ENCODE data around the gene ACVRL1.

Gene ACVRL1

DNA sequence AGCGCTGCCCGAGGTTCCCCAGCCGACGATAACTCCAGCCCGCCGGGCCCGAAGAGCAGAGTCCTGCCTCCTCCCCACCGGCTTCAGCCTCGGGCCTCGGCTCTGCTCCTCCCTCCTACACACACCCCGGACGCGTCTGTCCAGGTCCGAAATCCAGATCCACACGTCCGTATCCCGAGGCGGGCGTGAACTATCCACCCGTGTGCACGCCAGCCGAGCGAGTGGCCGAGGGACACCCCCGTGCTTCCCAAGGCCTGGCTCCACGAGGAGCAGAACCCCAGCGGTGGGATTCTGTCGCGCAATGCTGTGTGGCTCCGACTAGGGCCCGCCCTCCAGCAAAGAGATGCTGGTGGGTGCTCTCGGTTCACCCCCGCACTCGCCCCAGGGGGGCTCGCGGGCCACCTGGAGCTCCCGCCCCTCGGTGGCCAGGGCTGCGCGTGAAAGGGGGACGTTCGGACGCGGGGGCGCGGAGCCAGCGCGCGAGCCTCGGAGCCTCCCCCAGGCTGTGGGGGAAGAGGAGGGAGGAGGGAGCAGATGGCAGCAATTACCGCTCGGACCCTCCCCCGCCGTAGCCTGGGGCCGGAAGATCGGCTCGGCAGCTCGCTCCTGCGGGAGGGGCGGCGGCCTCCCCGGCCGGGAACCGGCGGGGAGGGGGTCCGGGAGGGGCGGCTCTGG lies 38.3 kb upstream of the ACVRL1 start:
- no peak for DNase-seq (ENCODE audit: low read depth in 1 of 2, low spot score in 1 of 2)
- no peak for TF ChIP-seq JUND (IDR thresholded peaks at IDR 0.05; ENCODE audit: low read depth)
- in situ Hi-C loops (cut with HindIII; ENCODE audit: low pct_unique_long_range_greater_than_20kb, low sequenced_read_pairs): no loop called here

GRCh38 chr12:51869496-51869865 lies 37.8 kb upstream of the ACVRL1 start:
- TF ChIP-seq JUND (IDR thresholded peaks at IDR 0.05; ENCODE audit: low read depth): no peak
- in situ Hi-C loops (cut with HindIII; ENCODE audit: low pct_unique_long_range_greater_than_20kb, low sequenced_read_pairs): no loop called here
- DNase-seq (ENCODE audit: low read depth in 1 of 2, low spot score in 1 of 2): no peak

DNA sequence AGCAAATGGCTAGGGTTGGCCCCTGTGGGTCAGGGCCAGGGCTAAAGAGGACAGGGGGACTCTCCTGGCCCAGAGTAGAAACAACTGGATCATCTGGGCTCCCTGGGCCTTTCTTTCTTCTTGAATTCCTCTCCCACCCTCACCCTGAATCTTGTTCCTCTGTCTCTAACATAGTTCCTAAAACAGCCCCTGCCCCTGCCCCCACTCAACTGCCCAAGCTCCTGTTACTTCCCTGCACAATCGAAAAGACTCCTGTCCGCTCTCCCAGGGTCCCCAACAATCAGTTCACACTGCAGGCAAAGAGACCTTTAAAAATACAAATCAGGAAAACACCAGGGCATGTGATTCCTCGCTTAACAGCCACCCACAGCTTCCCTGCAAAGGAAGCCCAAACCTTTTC lies 37.4 kb upstream of the ACVRL1 start:
- in situ Hi-C loops (cut with HindIII; ENCODE audit: low pct_unique_long_range_greater_than_20kb, low sequenced_read_pairs): no loop called here
- no peak for TF ChIP-seq JUND (IDR thresholded peaks at IDR 0.05; ENCODE audit: low read depth)
- DNase-seq (ENCODE audit: low read depth in 1 of 2, low spot score in 1 of 2): no peak

GRCh38 chr12:51870504-51870903 lies 36.8 kb upstream of the ACVRL1 start:
- in situ Hi-C loops (cut with HindIII; ENCODE audit: low pct_unique_long_range_greater_than_20kb, low sequenced_read_pairs): no loop called here
- no peak for TF ChIP-seq JUND (IDR thresholded peaks at IDR 0.05; ENCODE audit: low read depth)

DNA sequence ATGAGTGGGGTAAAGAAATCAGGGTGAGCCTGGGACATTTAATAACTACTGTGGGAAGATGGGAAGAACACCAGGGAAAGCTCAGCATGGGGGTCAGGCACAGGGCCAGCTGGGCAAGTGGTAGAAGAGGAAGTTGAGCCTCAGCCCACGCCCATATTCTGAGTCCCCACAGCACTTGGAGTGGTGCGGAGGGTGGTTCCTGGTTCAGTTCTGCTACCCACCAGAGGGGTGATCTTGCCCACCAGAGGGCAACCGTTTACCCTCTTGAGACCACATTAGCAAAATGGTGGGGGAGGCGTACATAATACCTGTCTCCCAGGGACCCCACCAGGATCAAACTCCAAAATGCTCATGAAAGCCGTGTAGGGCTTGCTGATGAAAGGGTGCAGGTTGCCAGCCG lies 36.2 kb upstream of the ACVRL1 start:
- DNase-seq (ENCODE audit: low read depth in 1 of 2, low spot score in 1 of 2): no peak
- TF ChIP-seq JUND (IDR thresholded peaks at IDR 0.05; ENCODE audit: low read depth): no peak
- in situ Hi-C loops (cut with HindIII; ENCODE audit: low pct_unique_long_range_greater_than_20kb, low sequenced_read_pairs): no loop called here

More at GRCh38 chr12:51870504-51870903, 36.8 kb upstream of the ACVRL1 start:
- DNase-seq (ENCODE audit: low read depth in 1 of 2, low spot score in 1 of 2): no peak

GRCh38 chr12:51871918-51872688 lies 35.2 kb upstream of the ACVRL1 start:
- in situ Hi-C loops (cut with HindIII; ENCODE audit: low pct_unique_long_range_greater_than_20kb, low sequenced_read_pairs): no loop called here
- DNase-seq (ENCODE audit: low read depth in 1 of 2, low spot score in 1 of 2): no peak
- no peak for TF ChIP-seq JUND (IDR thresholded peaks at IDR 0.05; ENCODE audit: low read depth)

GRCh38 chr12:51872689-51872981 lies 34.7 kb upstream of the ACVRL1 start:
- TF ChIP-seq JUND (IDR thresholded peaks at IDR 0.05; ENCODE audit: low read depth): no peak
- in situ Hi-C loops (cut with HindIII; ENCODE audit: low pct_unique_long_range_greater_than_20kb, low sequenced_read_pairs): no loop called here
- DNase-seq (ENCODE audit: low read depth in 1 of 2, low spot score in 1 of 2): no peak

- in situ Hi-C loops (cut with HindIII; ENCODE audit: low pct_unique_long_range_greater_than_20kb, low sequenced_read_pairs): no loop called here
- no peak for TF ChIP-seq JUND (IDR thresholded peaks at IDR 0.05; ENCODE audit: low read depth)
These were observed 33.9 kb upstream of the ACVRL1 start for GRCh38 chr12:51873251-51873994.

GRCh38 chr12:51874000-51874399 lies 33.3 kb upstream of the ACVRL1 start:
- DNase-seq (ENCODE audit: low read depth in 1 of 2, low spot score in 1 of 2): no peak
- no peak for TF ChIP-seq JUND (IDR thresholded peaks at IDR 0.05; ENCODE audit: low read depth)
- in situ Hi-C loops (cut with HindIII; ENCODE audit: low pct_unique_long_range_greater_than_20kb, low sequenced_read_pairs): no loop called here

More at GRCh38 chr12:51873251-51873994, 33.9 kb upstream of the ACVRL1 start:
- no peak for DNase-seq (ENCODE audit: low read depth in 1 of 2, low spot score in 1 of 2)

- TF ChIP-seq JUND (IDR thresholded peaks at IDR 0.05; ENCODE audit: low read depth): no peak
- in situ Hi-C loops (cut with HindIII; ENCODE audit: low pct_unique_long_range_greater_than_20kb, low sequenced_read_pairs): no loop called here
- DNase-seq (ENCODE audit: low read depth in 1 of 2, low spot score in 1 of 2): no peak
These were observed 32.8 kb upstream of the ACVRL1 start for GRCh38 chr12:51874486-51874885.

- no peak for TF ChIP-seq JUND (IDR thresholded peaks at IDR 0.05; ENCODE audit: low read depth)
- no peak for DNase-seq (ENCODE audit: low read depth in 1 of 2, low spot score in 1 of 2)
- in situ Hi-C loops (cut with HindIII; ENCODE audit: low pct_unique_long_range_greater_than_20kb, low sequenced_read_pairs): no loop called here
These were observed 28.2 kb upstream of the ACVRL1 start for GRCh38 chr12:51879102-51879501.

GRCh38 chr12:51883295-51883694 lies 24.0 kb upstream of the ACVRL1 start:
- TF ChIP-seq JUND (IDR thresholded peaks at IDR 0.05; ENCODE audit: low read depth): no peak
- no peak for DNase-seq (ENCODE audit: low read depth in 1 of 2, low spot score in 1 of 2)
- in situ Hi-C loops (cut with HindIII; ENCODE audit: low pct_unique_long_range_greater_than_20kb, low sequenced_read_pairs): no loop called here

All from T47D (cell line).